Vagina (tissue), 2 donors: ENCODE measurements around the gene SYNDIG1. TPM values are rescaled to one million over a fixed set of nuclear protein-coding genes. Genes with fewer than 3 reads are reported as not detected.

ENCODE experiments used
- DNase-seq, 2 donors: peaks; one replicate each; pipeline ENCODE4 v3.0.0-alpha.2; 2017; ENCODE audit errors: extremely low spot score in 2 of 2
- H3K27ac ChIP-seq: fragments of 200-600 bp; sonication (generic); one replicate; pipeline ENCODE4 v1.5.1; 2019
- H3K27me3 ChIP-seq: fragments of 200-600 bp; sonication (generic); one replicate; pipeline ENCODE4 v1.5.1; 2019
- H3K36me3 ChIP-seq, 2 donors: fragments of 200-600 bp; sonication (generic); one replicate each; pipeline ENCODE4 v1.5.1; 2017 to 2019
- H3K4me1 ChIP-seq: fragments of 200-600 bp; sonication (generic); one replicate; pipeline ENCODE4 v1.5.1; 2019
- H3K4me3 ChIP-seq, 2 donors: fragments of 200-600 bp; sonication (generic); 1 replicate in 1 of 2; 2 replicates in 1 of 2; pipeline ENCODE4 v1.5.1; 2016 to 2019
- H3K9me3 ChIP-seq: fragments of 200-600 bp; sonication (generic); one replicate; pipeline ENCODE4 v1.5.1; 2019
- CTCF ChIP-seq, 3 experiments: fragments of 450-650 bp in 2 of 3; fragments of 200-600 bp in 1 of 3; sonication (generic) in 1 of 3; IDR thresholded peaks; one replicate each; pipeline ENCODE4 v1.5.1; 2017 to 2019; ENCODE audit warnings: antibody characterized with exemption in 3 of 3, mild to moderate bottlenecking in 2 of 3, moderate library complexity in 2 of 3
- POLR2A ChIP-seq, 2 donors: fragments of 450-650 bp; IDR thresholded peaks; one replicate each; pipeline ENCODE4 v1.6.1; 2017; ENCODE audit warnings: antibody characterized with exemption in 2 of 2, mild to moderate bottlenecking in 2 of 2, moderate library complexity in 2 of 2
- POLR2AphosphoS5 ChIP-seq, 2 donors: sonication (generic); formaldehyde crosslinking; IDR thresholded peaks; one replicate each; pipeline ENCODE4 v1.9.0; 2017; ENCODE audit warnings: antibody characterized with exemption in 2 of 2, mild to moderate bottlenecking in 2 of 2, low read depth in 1 of 2; ENCODE audit not compliant: insufficient read depth in 1 of 2
- intact Hi-C: fragments of 100-400 bp; cut with DNase I; formaldehyde crosslinking; loops from one replicate; pipeline ENCODE4 v1.15.1; 2023
- total RNA-seq: library from RNA; depleted of rRNA; stranded (reverse); fragments of >200 nt; gene quantifications from one replicate; pipeline ENCODE4 v1.2.3, GENCODE V29; 2016

SYNDIG1 gene
- total RNA-seq, 1 donor from 2014 or later, result 3.2 TPM

- no peaks in the 10 kb centered on the region for H3K9me3 ChIP-seq
- no peaks in the 10 kb centered on the region for H3K4me1 ChIP-seq
- H3K27ac ChIP-seq, result no peak overlapping the region
- TF ChIP-seq POLR2A (IDR thresholded peaks at IDR 0.05), result no peak
- TF ChIP-seq CTCF (IDR thresholded peaks at IDR 0.05), result no peak
- TF ChIP-seq POLR2AphosphoS5 (IDR thresholded peaks at IDR 0.05; ENCODE audit: insufficient read depth in 1 of 2, low read depth in 1 of 2), result no peak
- H3K27me3 ChIP-seq, result no peaks in the 10 kb centered on the region
- no peaks in the 10 kb centered on the region for H3K36me3 ChIP-seq
- no peak overlapping the region for H3K4me3 ChIP-seq
- intact Hi-C loops, result no loop called here
- no peak for DNase-seq
Observed at GRCh38 chr20:24452016-24452415, 17.4 kb upstream of the SYNDIG1 start.

- H3K9me3 ChIP-seq, result no peaks in the 10 kb centered on the region
- TF ChIP-seq POLR2AphosphoS5 (IDR thresholded peaks at IDR 0.05; ENCODE audit: insufficient read depth in 1 of 2, low read depth in 1 of 2) (no peak), CTCF (IDR thresholded peaks at IDR 0.05) (no peak), POLR2A (IDR thresholded peaks at IDR 0.05) (no peak)
- intact Hi-C loops, result no loop called here
- no peak overlapping the region for H3K4me3 ChIP-seq
- no peaks in the 10 kb centered on the region for H3K27me3 ChIP-seq
- no peak overlapping the region for H3K27ac ChIP-seq
- H3K4me1 ChIP-seq, result no peaks in the 10 kb centered on the region
- DNase-seq, result no peak
- no peaks in the 10 kb centered on the region for H3K36me3 ChIP-seq
Observed at GRCh38 chr20:24452498-24453127, 16.8 kb upstream of the SYNDIG1 start.

- no peak overlapping the region for H3K27ac ChIP-seq
- no peaks in the 10 kb centered on the region for H3K36me3 ChIP-seq
- intact Hi-C loops, result no loop called here
- no peaks in the 10 kb centered on the region for H3K4me1 ChIP-seq
- no peak for TF ChIP-seq CTCF (IDR thresholded peaks at IDR 0.05)
- no peak overlapping the region for H3K4me3 ChIP-seq
- no peaks in the 10 kb centered on the region for H3K27me3 ChIP-seq
- DNase-seq, result no peak
- no peaks in the 10 kb centered on the region for H3K9me3 ChIP-seq
Observed at GRCh38 chr20:24453869-24454268, 15.6 kb upstream of the SYNDIG1 start.

- TF ChIP-seq POLR2A (IDR thresholded peaks at IDR 0.05), result no peak
- no peak for TF ChIP-seq CTCF (IDR thresholded peaks at IDR 0.05)
- TF ChIP-seq POLR2AphosphoS5 (IDR thresholded peaks at IDR 0.05; ENCODE audit: insufficient read depth in 1 of 2, low read depth in 1 of 2), result no peak
- intact Hi-C loops, result no loop called here
Observed at GRCh38 chr20:24455081-24455480, 14.3 kb upstream of the SYNDIG1 start.

GRCh38 chr20:24456398-24456781, 13.0 kb upstream of the SYNDIG1 start:
- intact Hi-C loops, result no loop called here
- H3K4me1 ChIP-seq, result no peaks in the 10 kb centered on the region

More at GRCh38 chr20:24455081-24455480, 14.3 kb upstream of the SYNDIG1 start:
- Histone ChIP-seq H3K4me1 (no peaks in the 10 kb centered on the region), H3K27me3 (no peaks in the 10 kb centered on the region), H3K36me3 (no peaks in the 10 kb centered on the region), H3K27ac (no peak overlapping the region), H3K9me3 (no peaks in the 10 kb centered on the region), H3K4me3 (no peak overlapping the region)
- DNase-seq, result no peak

More at GRCh38 chr20:24456398-24456781, 13.0 kb upstream of the SYNDIG1 start:
- TF ChIP-seq POLR2AphosphoS5 (IDR thresholded peaks at IDR 0.05; ENCODE audit: insufficient read depth in 1 of 2, low read depth in 1 of 2) (no peak), POLR2A (IDR thresholded peaks at IDR 0.05) (no peak), CTCF (IDR thresholded peaks at IDR 0.05) (no peak)
- Histone ChIP-seq H3K4me3 (no peak overlapping the region), H3K27me3 (no peaks in the 10 kb centered on the region), H3K36me3 (no peaks in the 10 kb centered on the region), H3K9me3 (no peaks in the 10 kb centered on the region), H3K27ac (no peak overlapping the region)
- DNase-seq, result no peak
